Measurements from ENCODE around the gene ANKRD10.

The ANKRD10 gene

DNA sequence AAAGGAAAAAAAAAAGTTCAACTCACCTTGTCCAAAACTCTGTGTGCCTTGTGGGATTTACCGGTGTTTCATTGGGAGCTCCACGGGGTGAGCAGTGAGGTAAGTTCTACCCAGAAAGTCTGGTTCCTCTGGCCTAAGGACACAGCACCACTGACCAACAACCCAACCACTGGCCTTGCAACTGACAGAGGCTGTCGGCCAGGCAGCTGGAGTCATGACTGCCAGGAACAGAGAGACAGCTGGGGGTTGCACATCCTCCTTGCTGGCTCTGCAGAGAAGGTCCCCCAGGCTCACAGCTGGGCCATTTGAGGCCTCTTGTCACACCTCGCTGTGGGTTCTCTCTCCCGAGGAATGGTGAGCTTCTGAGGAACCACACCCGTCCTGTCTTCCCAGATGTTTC, 59.5 kb downstream of the ANKRD10 start:
- POLR2A ChIA-PET: no interaction called here
- CTCF ChIA-PET: no interaction called here
- TF ChIP-seq, protein P1, sequence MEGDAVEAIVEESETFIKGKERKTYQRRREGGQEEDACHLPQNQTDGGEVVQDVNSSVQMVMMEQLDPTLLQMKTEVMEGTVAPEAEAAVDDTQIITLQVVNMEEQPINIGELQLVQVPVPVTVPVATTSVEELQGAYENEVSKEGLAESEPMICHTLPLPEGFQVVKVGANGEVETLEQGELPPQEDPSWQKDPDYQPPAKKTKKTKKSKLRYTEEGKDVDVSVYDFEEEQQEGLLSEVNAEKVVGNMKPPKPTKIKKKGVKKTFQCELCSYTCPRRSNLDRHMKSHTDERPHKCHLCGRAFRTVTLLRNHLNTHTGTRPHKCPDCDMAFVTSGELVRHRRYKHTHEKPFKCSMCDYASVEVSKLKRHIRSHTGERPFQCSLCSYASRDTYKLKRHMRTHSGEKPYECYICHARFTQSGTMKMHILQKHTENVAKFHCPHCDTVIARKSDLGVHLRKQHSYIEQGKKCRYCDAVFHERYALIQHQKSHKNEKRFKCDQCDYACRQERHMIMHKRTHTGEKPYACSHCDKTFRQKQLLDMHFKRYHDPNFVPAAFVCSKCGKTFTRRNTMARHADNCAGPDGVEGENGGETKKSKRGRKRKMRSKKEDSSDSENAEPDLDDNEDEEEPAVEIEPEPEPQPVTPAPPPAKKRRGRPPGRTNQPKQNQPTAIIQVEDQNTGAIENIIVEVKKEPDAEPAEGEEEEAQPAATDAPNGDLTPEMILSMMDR (IDR thresholded peaks at IDR 0.05; ENCODE audit: control extremely low read depth, extremely low read depth, low read depth, missing control alignments): no peak
- no peak for DNase-seq (ENCODE audit: extremely low spot score)

DNA sequence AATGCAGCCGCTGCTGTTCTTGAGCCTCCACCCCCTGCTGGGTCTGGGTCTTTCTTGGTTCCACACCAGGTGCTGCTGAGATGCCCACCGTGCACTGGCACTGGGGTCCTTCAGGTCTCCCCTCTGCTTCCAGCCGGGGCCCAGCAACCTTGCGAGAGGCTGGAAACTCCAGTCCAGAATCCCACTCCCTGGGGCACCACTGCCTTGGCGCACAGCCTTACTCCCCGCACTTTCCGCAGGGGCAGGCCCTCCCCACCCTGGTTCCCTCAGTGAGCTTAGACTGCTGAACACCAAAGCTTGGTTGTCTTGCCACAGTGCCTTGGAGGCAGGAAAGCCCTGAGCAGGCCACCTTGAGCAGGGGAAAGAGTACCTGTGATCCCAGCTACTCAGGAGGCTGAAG, 60.0 kb downstream of the ANKRD10 start:
- DNase-seq (ENCODE audit: extremely low spot score): no peak
- TF ChIP-seq, protein P1 (IDR thresholded peaks at IDR 0.05; ENCODE audit: control extremely low read depth, extremely low read depth, low read depth, missing control alignments): no peak
- ChIA-PET CTCF (no interaction called here), POLR2A (no interaction called here)

DNA sequence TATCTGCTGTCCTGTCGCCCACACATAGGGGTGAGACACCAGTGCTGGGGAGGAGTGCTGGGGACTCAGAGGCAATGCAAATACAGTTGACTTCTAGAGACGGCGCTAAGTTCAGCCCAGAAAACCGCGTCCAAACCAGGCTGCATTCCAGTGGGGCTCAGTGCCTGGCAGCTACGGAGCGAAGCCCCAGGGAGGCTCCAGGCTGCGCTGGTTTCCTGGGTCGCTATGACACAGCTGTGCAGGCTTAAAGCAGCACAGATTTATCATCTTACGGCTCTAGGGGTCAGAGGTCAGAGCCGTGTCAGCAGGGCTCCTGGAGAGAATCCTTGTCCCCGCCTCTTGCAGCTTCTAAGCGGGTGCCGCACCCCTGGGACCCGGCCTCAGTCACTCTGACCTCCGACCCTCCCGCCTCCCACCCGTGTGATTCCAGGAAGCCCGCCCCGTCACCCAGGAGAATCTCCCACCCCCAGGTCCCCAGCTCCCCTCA, 61.6 kb downstream of the ANKRD10 start:
- CTCF ChIA-PET: no interaction called here

DNA sequence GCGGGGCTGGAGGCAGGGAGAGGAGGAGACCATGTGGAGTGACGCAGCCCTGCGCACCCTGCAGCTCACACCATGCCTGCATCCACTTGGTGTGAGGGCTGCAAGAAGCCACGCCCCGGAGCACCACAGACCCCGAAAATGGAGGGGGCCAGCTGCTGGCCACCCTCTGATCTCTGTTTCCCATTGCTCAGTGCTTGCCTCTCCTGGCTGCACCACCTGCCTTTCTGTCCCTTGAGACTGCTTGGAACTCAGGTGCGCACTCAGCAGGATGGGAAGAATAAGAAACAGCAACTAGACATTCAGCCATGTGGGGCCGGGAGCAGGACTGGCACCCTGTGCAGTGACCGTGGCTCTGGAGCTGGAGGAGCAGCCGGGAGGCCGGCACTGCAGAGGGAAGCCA, 64.0 kb downstream of the ANKRD10 start:
- no peak for DNase-seq (ENCODE audit: extremely low spot score)
- CTCF ChIA-PET: no interaction called here
- POLR2A ChIA-PET: interaction anchor here (0.6 kb wide), 1 partner anchor 33 kb away, joined by 5 read pairs; no protein-coding TSS in a partner anchor
- TF ChIP-seq, protein P1 (IDR thresholded peaks at IDR 0.05; ENCODE audit: control extremely low read depth, extremely low read depth, low read depth, missing control alignments): no peak

More for the DNA sequence above, 61.6 kb downstream of the ANKRD10 start:
- no peak for DNase-seq (ENCODE audit: extremely low spot score)
- POLR2A ChIA-PET: no interaction called here
- TF ChIP-seq, protein P1 (IDR thresholded peaks at IDR 0.05; ENCODE audit: control extremely low read depth, extremely low read depth, low read depth, missing control alignments): no peak

DNA sequence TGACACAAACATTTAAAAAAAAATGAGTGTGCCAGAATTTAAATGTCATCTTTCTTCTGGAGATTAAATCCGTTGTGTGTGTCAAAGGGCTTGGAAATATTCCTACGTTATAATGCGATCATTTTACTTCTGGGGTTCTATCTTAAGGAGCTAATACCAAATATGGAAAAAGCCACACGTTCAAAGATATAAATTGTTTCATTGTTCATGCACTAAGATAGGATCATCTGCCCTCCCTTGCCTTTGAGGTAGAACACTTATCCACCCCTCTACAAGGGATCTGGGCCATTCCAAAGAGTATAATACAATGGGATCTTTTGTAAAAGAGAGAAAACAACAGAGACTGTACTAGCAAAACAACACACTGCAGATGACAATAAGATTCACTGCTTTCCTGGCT, 64.9 kb downstream of the ANKRD10 start:
- ChIA-PET CTCF (no interaction called here), POLR2A (no interaction called here)
- no peak for DNase-seq (ENCODE audit: extremely low spot score)
- TF ChIP-seq, protein P1 (IDR thresholded peaks at IDR 0.05; ENCODE audit: control extremely low read depth, extremely low read depth, low read depth, missing control alignments): no peak

- ChIA-PET POLR2A (no interaction called here), CTCF (interaction anchor here (0.7 kb wide), 1 partner anchor 26 kb away, joined by 3 read pairs; no protein-coding TSS in a partner anchor)
- TF ChIP-seq, protein P1 (IDR thresholded peaks at IDR 0.05; ENCODE audit: control extremely low read depth, extremely low read depth, low read depth, missing control alignments): no peak
- no peak for DNase-seq (ENCODE audit: extremely low spot score)
Observed at GRCh38 chr13:110845520-110845919, 69.3 kb downstream of the ANKRD10 start.

- POLR2A ChIA-PET: no interaction called here
- TF ChIP-seq, protein P1 (IDR thresholded peaks at IDR 0.05; ENCODE audit: control extremely low read depth, extremely low read depth, low read depth, missing control alignments): no peak
- no peak for DNase-seq (ENCODE audit: extremely low spot score)
- CTCF ChIA-PET: no interaction called here
Observed at GRCh38 chr13:110841846-110842245, 73.0 kb downstream of the ANKRD10 start.

All from GM10248 (cell line).